Measurements from ENCODE around the gene OTOR.
A peak's percentile ranks its signal among the peaks of the same experiment; 100 is the strongest.

OTOR gene

GRCh38 chr20:16748308-16748900, at the start of gene OTOR:
Gene OTOR, plus strand, starts transcription at chr20:16748358. Its CDS starts 44 bp downstream, at chr20:16748402.
- DNase-seq (ENCODE audit: low read depth in 2 of 2, low spot score in 1 of 2) = no peak

- no peak for DNase-seq (ENCODE audit: low read depth in 2 of 2, low spot score in 1 of 2)
Observed at GRCh38 chr20:16699293-16699692, 48.9 kb upstream of the OTOR start.

- DNase-seq (ENCODE audit: low read depth in 2 of 2, low spot score in 1 of 2) = no peak
Observed at GRCh38 chr20:16701296-16701695, 46.9 kb upstream of the OTOR start.

GRCh38 chr20:16703570-16703969, 44.6 kb upstream of the OTOR start:
- DNase-seq (ENCODE audit: low read depth in 2 of 2, low spot score in 1 of 2) = no peak

GRCh38 chr20:16707674-16708073, 40.5 kb upstream of the OTOR start:
- no peak for DNase-seq (ENCODE audit: low read depth in 2 of 2, low spot score in 1 of 2)

GRCh38 chr20:16708602-16709001, 39.6 kb upstream of the OTOR start:
- no peak for DNase-seq (ENCODE audit: low read depth in 2 of 2, low spot score in 1 of 2)

GRCh38 chr20:16709017-16709416, 39.1 kb upstream of the OTOR start:
- no peak for DNase-seq (ENCODE audit: low read depth in 2 of 2, low spot score in 1 of 2)

GRCh38 chr20:16710781-16711180, 37.4 kb upstream of the OTOR start:
- no peak for DNase-seq (ENCODE audit: low read depth in 2 of 2, low spot score in 1 of 2)

- DNase-seq (ENCODE audit: low read depth in 2 of 2, low spot score in 1 of 2) = no peak
Observed at GRCh38 chr20:16711661-16712258, 36.4 kb upstream of the OTOR start.

GRCh38 chr20:16712511-16712947, 35.6 kb upstream of the OTOR start:
- no peak for DNase-seq (ENCODE audit: low read depth in 2 of 2, low spot score in 1 of 2)

GRCh38 chr20:16713066-16713465, 35.1 kb upstream of the OTOR start:
- DNase-seq (ENCODE audit: low read depth in 2 of 2, low spot score in 1 of 2) = no peak

GRCh38 chr20:16714242-16714641, 33.9 kb upstream of the OTOR start:
- no peak for DNase-seq (ENCODE audit: low read depth in 2 of 2, low spot score in 1 of 2)

GRCh38 chr20:16714751-16715150, 33.4 kb upstream of the OTOR start:
- no peak for DNase-seq (ENCODE audit: low read depth in 2 of 2, low spot score in 1 of 2)

- DNase-seq (ENCODE audit: low read depth in 2 of 2, low spot score in 1 of 2) = no peak
Observed at GRCh38 chr20:16719421-16719820, 28.7 kb upstream of the OTOR start.

GRCh38 chr20:16729080-16729479, 19.1 kb upstream of the OTOR start:
- DNase-seq (ENCODE audit: low read depth in 2 of 2, low spot score in 1 of 2) = no peak

GRCh38 chr20:16729565-16730460, 18.3 kb upstream of the OTOR start, which contains the start of gene SNRPB2:
Gene SNRPB2, plus strand, starts transcription at chr20:16730026. Its CDS starts 1,677 bp downstream, at chr20:16731703.
- DNase-seq (ENCODE audit: low read depth in 2 of 2, low spot score in 1 of 2) = peak; percentile 60 to 82

GRCh38 chr20:16732506-16733152, 15.5 kb upstream of the OTOR start:
- no peak for DNase-seq (ENCODE audit: low read depth in 2 of 2, low spot score in 1 of 2)

GRCh38 chr20:16740365-16741072, 7.6 kb upstream of the OTOR start:
- DNase-seq (ENCODE audit: low read depth in 2 of 2, low spot score in 1 of 2) = no peak

- DNase-seq (ENCODE audit: low read depth in 2 of 2, low spot score in 1 of 2) = no peak
Observed at GRCh38 chr20:16744178-16744807, 3.9 kb upstream of the OTOR start.

- no peak for DNase-seq (ENCODE audit: low read depth in 2 of 2, low spot score in 1 of 2)
Observed at GRCh38 chr20:16745204-16745603, 3.0 kb upstream of the OTOR start.
